ENCODE measurements around the gene LSM14B.
A peak's percentile ranks its signal among the peaks of the same experiment; 100 is the strongest.
"Not testable (repeated sequence)": the region's sequence is repeated elsewhere in the genome, so short reads cannot be mapped to it uniquely, and the experiment has no call there.

Gene LSM14B

GRCh38 chr20:62083312-62083711 lies 39.0 kb upstream of the LSM14B start:
- H3K14ac ChIP-seq (ENCODE audit: low read length in 2 of 2): no peak overlapping the region
- H3K23ac ChIP-seq (ENCODE audit: low read length in 2 of 2): no peak overlapping the region
- no peak overlapping the region for H3K4me2 ChIP-seq (ENCODE audit: low read length, poor library complexity, severe bottlenecking)
- no peak overlapping the region for H3K4ac ChIP-seq (ENCODE audit: low read depth in 1 of 2, low read length in 2 of 2)
- H2BK15ac ChIP-seq (ENCODE audit: low read depth, poor library complexity, severe bottlenecking): no peak overlapping the region
- H3K27ac ChIP-seq (ENCODE audit: low read length, poor library complexity, severe bottlenecking): no peak overlapping the region
- no peak overlapping the region for H2BK5ac ChIP-seq (ENCODE audit: low read depth, low read length, poor library complexity, severe bottlenecking)
- no peaks in the 10 kb centered on the region for H3K36me3 ChIP-seq (ENCODE audit: control insufficient read depth in 1 of 2, insufficient read depth in 2 of 2, low read depth in 1 of 2, low read length in 2 of 2)
- H2AFZ ChIP-seq (ENCODE audit: low read depth, low read length): no peak overlapping the region
- no peak overlapping the region for H2BK120ac ChIP-seq (ENCODE audit: low read depth, low read length)
- no peak overlapping the region for H4K8ac ChIP-seq (ENCODE audit: low read length)
- H3K18ac ChIP-seq (ENCODE audit: low read depth in 1 of 2, low read length in 2 of 2): no peak overlapping the region
- peaks cover 8% of the 10 kb centered on the region for H3K9me3 ChIP-seq (ENCODE audit: control insufficient read depth, low read length)
- no peak overlapping the region for H4K91ac ChIP-seq (ENCODE audit: low read length)
- H3K79me1 ChIP-seq (replicated peaks; ENCODE audit: low read length, poor library complexity, severe bottlenecking): no peaks in the 10 kb centered on the region
- peaks cover 0 to 6% of the 10 kb centered on the region in 2 experiments for H3K27me3 ChIP-seq (ENCODE audit: control insufficient read depth in 1 of 2, insufficient read depth in 1 of 2, low read length in 2 of 2)
- peaks cover 6% of the 10 kb centered on the region for H3K4me1 ChIP-seq (ENCODE audit: control insufficient read depth, insufficient read depth, low read depth, low read length)
- 71% methylated on average over 5 of the region's 5 CpGs for WGBS
- H3K4me3 ChIP-seq (ENCODE audit: insufficient read depth in 1 of 2, low read depth in 1 of 2, low read length in 2 of 2): no peak overlapping the region
- no peak overlapping the region for H3K9ac ChIP-seq (ENCODE audit: low read length)
- no peak for DNase-seq
- no peak overlapping the region for H2BK12ac ChIP-seq (ENCODE audit: low read length in 2 of 2)
- no peak overlapping the region for H2AK5ac ChIP-seq (ENCODE audit: low read length, severe bottlenecking)

- not testable (repeated sequence) for H2BK120ac ChIP-seq (ENCODE audit: low read depth, low read length); H3K4ac ChIP-seq (ENCODE audit: low read depth in 1 of 2, low read length in 2 of 2); H4K8ac ChIP-seq (ENCODE audit: low read length); H3K4me2 ChIP-seq (ENCODE audit: low read length, poor library complexity, severe bottlenecking); H2AFZ ChIP-seq (ENCODE audit: low read depth, low read length); H3K4me3 ChIP-seq (ENCODE audit: insufficient read depth in 1 of 2, low read depth in 1 of 2, low read length in 2 of 2); DNase-seq; H2BK5ac ChIP-seq (ENCODE audit: low read depth, low read length, poor library complexity, severe bottlenecking); H3K79me1 ChIP-seq (replicated peaks; ENCODE audit: low read length, poor library complexity, severe bottlenecking); H3K27ac ChIP-seq (ENCODE audit: low read length, poor library complexity, severe bottlenecking); H3K4me1 ChIP-seq (ENCODE audit: control insufficient read depth, insufficient read depth, low read depth, low read length); H3K18ac ChIP-seq (ENCODE audit: low read depth in 1 of 2, low read length in 2 of 2); H3K9me3 ChIP-seq (ENCODE audit: control insufficient read depth, low read length); H3K14ac ChIP-seq (ENCODE audit: low read length in 2 of 2); H3K23ac ChIP-seq (ENCODE audit: low read length in 2 of 2); H3K9ac ChIP-seq (ENCODE audit: low read length); H3K36me3 ChIP-seq (ENCODE audit: control insufficient read depth in 1 of 2, insufficient read depth in 2 of 2, low read depth in 1 of 2, low read length in 2 of 2); H4K91ac ChIP-seq (ENCODE audit: low read length); H2BK15ac ChIP-seq (ENCODE audit: low read depth, poor library complexity, severe bottlenecking); H2BK12ac ChIP-seq (ENCODE audit: low read length in 2 of 2); H3K27me3 ChIP-seq (ENCODE audit: control insufficient read depth in 1 of 2, insufficient read depth in 1 of 2, low read length in 2 of 2); H2AK5ac ChIP-seq (ENCODE audit: low read length, severe bottlenecking)
- 92% methylated on average over 8 of the region's 9 CpGs for WGBS
Observed at GRCh38 chr20:62084224-62084623, 38.1 kb upstream of the LSM14B start.

- Histone ChIP-seq H2BK120ac (ENCODE audit: low read depth, low read length) (no peak overlapping the region), H4K8ac (ENCODE audit: low read length) (no peak overlapping the region), H3K18ac (ENCODE audit: low read depth in 1 of 2, low read length in 2 of 2) (no peak overlapping the region), H3K27me3 (ENCODE audit: control insufficient read depth in 1 of 2, insufficient read depth in 1 of 2, low read length in 2 of 2) (peaks cover 0 to 6% of the 10 kb centered on the region in 2 experiments), H3K27ac (ENCODE audit: low read length, poor library complexity, severe bottlenecking) (no peak overlapping the region), H2BK5ac (ENCODE audit: low read depth, low read length, poor library complexity, severe bottlenecking) (no peak overlapping the region), H3K9me3 (ENCODE audit: control insufficient read depth, low read length) (no peaks in the 10 kb centered on the region), H2AFZ (ENCODE audit: low read depth, low read length) (no peak overlapping the region), H3K4me2 (ENCODE audit: low read length, poor library complexity, severe bottlenecking) (no peak overlapping the region), H3K14ac (ENCODE audit: low read length in 2 of 2) (no peak overlapping the region), H3K4me3 (ENCODE audit: insufficient read depth in 1 of 2, low read depth in 1 of 2, low read length in 2 of 2) (no peak overlapping the region), H3K36me3 (ENCODE audit: control insufficient read depth in 1 of 2, insufficient read depth in 2 of 2, low read depth in 1 of 2, low read length in 2 of 2) (no peaks in the 10 kb centered on the region), H2BK15ac (ENCODE audit: low read depth, poor library complexity, severe bottlenecking) (no peak overlapping the region), H3K9ac (ENCODE audit: low read length) (no peak overlapping the region), H3K79me1 (replicated peaks; ENCODE audit: low read length, poor library complexity, severe bottlenecking) (no peaks in the 10 kb centered on the region), H3K4ac (ENCODE audit: low read depth in 1 of 2, low read length in 2 of 2) (no peak overlapping the region), H3K23ac (ENCODE audit: low read length in 2 of 2) (no peak overlapping the region), H4K91ac (ENCODE audit: low read length) (no peak overlapping the region), H3K4me1 (ENCODE audit: control insufficient read depth, insufficient read depth, low read depth, low read length) (peaks cover 6% of the 10 kb centered on the region), H2AK5ac (ENCODE audit: low read length, severe bottlenecking) (no peak overlapping the region), H2BK12ac (ENCODE audit: low read length in 2 of 2) (no peak overlapping the region)
- WGBS: 86% methylated on average over 9 of the region's 9 CpGs
- DNase-seq: no peak
Observed at GRCh38 chr20:62085206-62085605, 37.1 kb upstream of the LSM14B start.

GRCh38 chr20:62087227-62087626 lies 35.0 kb upstream of the LSM14B start:
- H3K27me3 ChIP-seq (ENCODE audit: control insufficient read depth in 1 of 2, insufficient read depth in 1 of 2, low read length in 2 of 2): peaks cover 3 to 6% of the 10 kb centered on the region in 2 experiments
- H3K27ac ChIP-seq (ENCODE audit: low read length, poor library complexity, severe bottlenecking): no peak overlapping the region
- peaks cover 6% of the 10 kb centered on the region for H3K4me1 ChIP-seq (ENCODE audit: control insufficient read depth, insufficient read depth, low read depth, low read length)
- H2AFZ ChIP-seq (ENCODE audit: low read depth, low read length): no peak overlapping the region
- no peak overlapping the region for H2AK5ac ChIP-seq (ENCODE audit: low read length, severe bottlenecking)
- no peaks in the 10 kb centered on the region for H3K36me3 ChIP-seq (ENCODE audit: control insufficient read depth in 1 of 2, insufficient read depth in 2 of 2, low read depth in 1 of 2, low read length in 2 of 2)
- H4K8ac ChIP-seq (ENCODE audit: low read length): no peak overlapping the region
- 72% methylated on average over 11 of the region's 11 CpGs for WGBS
- DNase-seq: peak; percentile 18
- H3K4me3 ChIP-seq (ENCODE audit: insufficient read depth in 1 of 2, low read depth in 1 of 2, low read length in 2 of 2): no peak overlapping the region
- no peaks in the 10 kb centered on the region for H3K79me1 ChIP-seq (replicated peaks; ENCODE audit: low read length, poor library complexity, severe bottlenecking)
- H3K18ac ChIP-seq (ENCODE audit: low read depth in 1 of 2, low read length in 2 of 2): no peak overlapping the region
- no peak overlapping the region for H2BK120ac ChIP-seq (ENCODE audit: low read depth, low read length)
- H3K4ac ChIP-seq (ENCODE audit: low read depth in 1 of 2, low read length in 2 of 2): no peak overlapping the region
- no peaks in the 10 kb centered on the region for H3K9me3 ChIP-seq (ENCODE audit: control insufficient read depth, low read length)
- no peak overlapping the region for H2BK5ac ChIP-seq (ENCODE audit: low read depth, low read length, poor library complexity, severe bottlenecking)
- H3K14ac ChIP-seq (ENCODE audit: low read length in 2 of 2): peak overlapping the region in 1 of 2 experiments; percentile 0
- H2BK12ac ChIP-seq (ENCODE audit: low read length in 2 of 2): no peak overlapping the region
- H3K23ac ChIP-seq (ENCODE audit: low read length in 2 of 2): no peak overlapping the region
- H3K9ac ChIP-seq (ENCODE audit: low read length): no peak overlapping the region
- H4K91ac ChIP-seq (ENCODE audit: low read length): no peak overlapping the region
- no peak overlapping the region for H3K4me2 ChIP-seq (ENCODE audit: low read length, poor library complexity, severe bottlenecking)
- H2BK15ac ChIP-seq (ENCODE audit: low read depth, poor library complexity, severe bottlenecking): no peak overlapping the region
